Stimulated activated CD8-positive, alpha-beta memory T cell treated with anti-CD3 and anti-CD28 coated beads, Interleukin-4, amount 100 ng/mL, for 1 hour (primary cell): ENCODE results near the gene OGFOD1.
A peak's percentile ranks its signal among the peaks of the same experiment; 100 is the strongest.
"Not testable (repeated sequence)": the region's sequence is repeated elsewhere in the genome, so short reads cannot be mapped to it uniquely, and the experiment has no call there.

Source experiments
- DNase-seq, 2 donors: peaks; one replicate each; pipeline ENCODE4 v3.0.0-alpha.2; 2020; ENCODE audit warnings: low read depth in 2 of 2, low spot score in 1 of 2

The OGFOD1 gene

GRCh38 chr16:56479469-56479868 is 28.1 kb downstream of the OGFOD1 start:
- DNase-seq = no peak

GRCh38 chr16:56480776-56481467 is 29.6 kb downstream of the OGFOD1 start:
- no peak for DNase-seq

GRCh38 chr16:56481468-56482122 is 30.2 kb downstream of the OGFOD1 start:
- DNase-seq = no peak

- DNase-seq = no peak
These were observed 31.4 kb downstream of the OGFOD1 start for GRCh38 chr16:56482683-56483236.

GRCh38 chr16:56483394-56483793 is 32.0 kb downstream of the OGFOD1 start:
- no peak for DNase-seq

- DNase-seq = no peak
These were observed 36.7 kb downstream of the OGFOD1 start for GRCh38 chr16:56488035-56488434.

GRCh38 chr16:56488868-56489267 is 37.5 kb downstream of the OGFOD1 start:
- DNase-seq = not testable (repeated sequence)

- DNase-seq = no peak
These were observed 40.4 kb downstream of the OGFOD1 start for GRCh38 chr16:56491657-56492261.

- no peak for DNase-seq
These were observed 41.8 kb downstream of the OGFOD1 start for GRCh38 chr16:56493126-56493525.

GRCh38 chr16:56493815-56494214 is 42.5 kb downstream of the OGFOD1 start:
- no peak for DNase-seq

- DNase-seq = no peak
These were observed 53.8 kb downstream of the OGFOD1 start for GRCh38 chr16:56505181-56505580.

- DNase-seq = no peak
These were observed 55.6 kb downstream of the OGFOD1 start for GRCh38 chr16:56506941-56507340.

- no peak for DNase-seq
These were observed 59.2 kb downstream of the OGFOD1 start for GRCh38 chr16:56510544-56510943.

GRCh38 chr16:56512025-56512424 is 60.7 kb downstream of the OGFOD1 start:
- no peak for DNase-seq

- DNase-seq = no peak
These were observed 61.7 kb downstream of the OGFOD1 start for GRCh38 chr16:56513091-56513490.

GRCh38 chr16:56513972-56514371 is 62.6 kb downstream of the OGFOD1 start:
- DNase-seq = no peak

- no peak for DNase-seq
These were observed 63.5 kb downstream of the OGFOD1 start for GRCh38 chr16:56514845-56515244.

- DNase-seq = no peak
These were observed 64.3 kb downstream of the OGFOD1 start for GRCh38 chr16:56515665-56516064.

GRCh38 chr16:56517206-56517605 is 65.9 kb downstream of the OGFOD1 start:
- DNase-seq = no peak

- no peak for DNase-seq
These were observed 67.1 kb downstream of the OGFOD1 start for GRCh38 chr16:56518425-56518824.

GRCh38 chr16:56519459-56520250 is 68.3 kb downstream of the OGFOD1 start, which contains the start of gene BBS2:
Gene BBS2 (minus strand): TSS chr16:56520024. CDS start chr16:56519862, 162 bp downstream.
- DNase-seq = peak; percentile 83 to 87
